GM12878 (cell line): ENCODE measurements around the gene VIPR2. TPM values are rescaled to one million over a fixed set of nuclear protein-coding genes. Genes with fewer than 3 reads are reported as not detected.

Experiments used
- ATAC-seq: fragments of 200-7000 bp; cut with Tn5 transposase; 3 replicates; pipeline ENCODE4 v1.9.1; 2020; ENCODE audit warnings: mild to moderate bottlenecking, moderate library complexity
- BruUV-seq: library from RNA; stranded (reverse); fragments of 400-500 nt; replicated peaks from 2 replicates; lab custom pipeline; 2021; lab: Mats Ljungman, UMichigan
- CTCF ChIA-PET: fragments of 300-600 bp; sonication (Branson Sonifier 250); formaldehyde crosslinking; extraction: SDS; loops from one replicate; lab custom pipeline; 2021; ENCODE audit warnings: inconsistent platforms; lab: Yijun Ruan, JAX
- POLR2A ChIA-PET: fragments of 350-600 bp; formaldehyde crosslinking; extraction: SDS; loops from one replicate; lab custom pipeline; 2021; ENCODE audit warnings: inconsistent platforms; lab: Charles Lee
- RAD21 ChIA-PET: fragments of 300-600 bp; sonication (Branson Sonifier 250); formaldehyde crosslinking; loops from one replicate; lab custom pipeline; 2023; ENCODE audit warnings: antibody characterized with exemption; ENCODE audit not compliant: unreplicated experiment; lab: Charles Lee
- SMC1A ChIA-PET: fragments of 300-600 bp; sonication (Branson Sonifier 250); formaldehyde crosslinking; loops from one replicate; lab custom pipeline; 2023; ENCODE audit not compliant: unreplicated experiment, uncharacterized antibody; lab: Charles Lee
- DNase-seq: peaks from one replicate; pipeline ENCODE4 v3.0.0-alpha.2; 2011; ENCODE audit warnings: low read depth, low spot score
- FAIRE-seq: peaks from 3 replicates; lab custom pipeline; 2011; peaks lifted over from hg19 to GRCh38; lab: Jason Lieb, UNC
- H2AFZ ChIP-seq: 2 replicates; pipeline ENCODE4 v1.6.0; 2011; ENCODE audit warnings: low read depth, low read length, control low read depth; ENCODE audit not compliant: control insufficient read depth
- H3K27ac ChIP-seq: 2 replicates; pipeline ENCODE4 v1.5.1; 2011; ENCODE audit warnings: control low read depth; ENCODE audit not compliant: control insufficient read depth, insufficient read depth
- H3K27me3 ChIP-seq, 2 experiments: replicated peaks in 1 of 2; 2 replicates each; pipeline versions ENCODE4 v1.6.0 to v1.6.1; 2011; ENCODE audit warnings: low read length in 1 of 2; ENCODE audit not compliant: control insufficient read depth in 2 of 2, insufficient read depth in 2 of 2
- H3K36me3 ChIP-seq, 2 experiments: 2 replicates each; pipeline ENCODE4 v1.5.1; 2011; ENCODE audit warnings: low read length in 1 of 2; ENCODE audit not compliant: control insufficient read depth in 2 of 2, insufficient read depth in 2 of 2
- H3K4me1 ChIP-seq: 2 replicates; pipeline ENCODE4 v1.6.1; 2011; ENCODE audit warnings: mild to moderate bottlenecking, low read length, moderate library complexity, mixed read lengths; ENCODE audit not compliant: control insufficient read depth, insufficient read depth
- H3K4me2 ChIP-seq: 2 replicates; pipeline ENCODE4 v1.6.0; 2011; ENCODE audit warnings: control low read depth; ENCODE audit not compliant: control insufficient read depth, insufficient read depth
- H3K4me3 ChIP-seq: fragments of 200-600 bp; sonication (generic); 2 replicates; pipeline ENCODE4 v1.5.1; 2016
- H3K79me2 ChIP-seq: 2 replicates; pipeline ENCODE4 v1.6.0; 2011; ENCODE audit warnings: low read length; ENCODE audit not compliant: control insufficient read depth, insufficient read depth
- H3K9ac ChIP-seq: 2 replicates; pipeline ENCODE4 v1.8.0; 2011; ENCODE audit warnings: low read length, control low read depth, mixed read lengths; ENCODE audit not compliant: control insufficient read depth, insufficient read depth
- H3K9me3 ChIP-seq: replicated peaks from 3 replicates; pipeline ENCODE4 v1.5.1; 2011; ENCODE audit warnings: mild to moderate bottlenecking, low read length; ENCODE audit not compliant: control insufficient read depth, insufficient read depth
- H4K20me1 ChIP-seq: 2 replicates; pipeline ENCODE4 v1.6.0; 2011; ENCODE audit not compliant: control insufficient read depth, insufficient read depth
- CHD2 ChIP-seq: IDR thresholded peaks from 2 replicates; pipeline ENCODE4 v1.6.1; 2011; ENCODE audit warnings: low read depth, low read length, improper control_type of control experiment, borderline replicate concordance
- CREM ChIP-seq: IDR thresholded peaks from 2 replicates; pipeline ENCODE4 v1.6.1; 2014; ENCODE audit warnings: antibody characterized with exemption, low read depth
- EZH2 ChIP-seq: IDR thresholded peaks from 2 replicates; pipeline ENCODE4 v1.6.1; 2012; ENCODE audit warnings: low read depth, mild to moderate bottlenecking, control low read depth, inconsistent platforms, low read length, borderline replicate concordance; ENCODE audit not compliant: control insufficient read depth
- MXI1 ChIP-seq: fragments of 150-350 bp; IDR thresholded peaks from 2 replicates; pipeline ENCODE4 v1.6.1; 2011; ENCODE audit warnings: low read depth, mild to moderate bottlenecking, inconsistent platforms, low read length, improper control_type of control experiment
- NR2C1 ChIP-seq: fragments of 450-650 bp; IDR thresholded peaks from 2 replicates; pipeline ENCODE4 v1.6.1; 2017; ENCODE audit warnings: antibody characterized with exemption, mild to moderate bottlenecking, moderate library complexity
- PML ChIP-seq: IDR thresholded peaks from 2 replicates; pipeline ENCODE4 v1.6.1; 2012; ENCODE audit warnings: low read length, inconsistent platforms
- YBX1 ChIP-seq: fragments of 450-650 bp; IDR thresholded peaks from 2 replicates; pipeline ENCODE4 v1.6.1; 2016; ENCODE audit warnings: antibody characterized with exemption
- WGBS: methylation state at CpG from one replicate; pipeline ENCODE4 v1.1.6; 2016; ENCODE audit warnings: low lambda C conversion rate; ENCODE audit not compliant: insufficient replicate concordance, insufficient coverage; ENCODE audit errors: missing lambda C conversion rate; 5-methylcytosine and 5-hydroxymethylcytosine counted together
- in situ Hi-C: fragments of 300-500 bp; cut with MboI; formaldehyde crosslinking; loops from 9 replicates; pipeline ENCODE4 v1.14.3; 2018; ENCODE audit warnings: mixed read lengths
- intact Hi-C: fragments of 100-400 bp; cut with micrococcal nuclease; formaldehyde crosslinking; loops from one replicate; pipeline ENCODE4 v1.14.2; 2022; ENCODE audit not compliant: unreplicated experiment
- polyA plus RNA-seq, 11 experiments: library from polyadenylated mRNA; depleted of rRNA in 4 of 11; unstranded in 6 of 11; stranded (reverse) in 5 of 11; fragments of >200 nt; fragmentation: Nextera tagmentation in 4 of 11; fragmentation: Illumina TruSeq in 1 of 11; extraction: Ambion mirVana in 4 of 11; extraction: Trizol in 1 of 11; gene quantifications; 1 replicate in 1 of 11; 2 replicates in 10 of 11; pipeline versions ENCODE4 v1.2.1 to v1.2.3, GENCODE V29; 2011 to 2016; ENCODE audit warnings: inconsistent platforms in 2 of 11, missing spikeins in 2 of 11, low read depth in 1 of 11
- total RNA-seq, 4 experiments: library from RNA; depleted of rRNA in 3 of 4; stranded (reverse); fragments of >200 nt in 3 of 4; fragmentation: Illumina TruSeq in 1 of 4; extraction: Trizol in 1 of 4; gene quantifications; 2 replicates each; pipeline versions ENCODE4 v1.2.1 to v1.2.3, GENCODE V29; 2013 to 2021
- TF ChIP-seq, protein P1 (sequence below): IDR thresholded peaks from 2 replicates; pipeline ENCODE4 v1.6.1; 2011; ENCODE audit warnings: borderline replicate concordance, low read depth, mild to moderate bottlenecking, moderate library complexity, low read length; ENCODE audit not compliant: insufficient read depth, poor library complexity, severe bottlenecking
- TF ChIP-seq, protein P2 (sequence below): fragments of 450-650 bp; IDR thresholded peaks from 2 replicates; pipeline ENCODE4 v1.6.1; 2018; ENCODE audit warnings: mild to moderate bottlenecking, low read depth, moderate library complexity; ENCODE audit not compliant: partially characterized antibody

The VIPR2 gene
- total and polyA plus RNA-seq, 10 of the 15 experiments (the other 5 are each of a cell fraction or from before 2014, with no cell fraction given) = not detected

DNA sequence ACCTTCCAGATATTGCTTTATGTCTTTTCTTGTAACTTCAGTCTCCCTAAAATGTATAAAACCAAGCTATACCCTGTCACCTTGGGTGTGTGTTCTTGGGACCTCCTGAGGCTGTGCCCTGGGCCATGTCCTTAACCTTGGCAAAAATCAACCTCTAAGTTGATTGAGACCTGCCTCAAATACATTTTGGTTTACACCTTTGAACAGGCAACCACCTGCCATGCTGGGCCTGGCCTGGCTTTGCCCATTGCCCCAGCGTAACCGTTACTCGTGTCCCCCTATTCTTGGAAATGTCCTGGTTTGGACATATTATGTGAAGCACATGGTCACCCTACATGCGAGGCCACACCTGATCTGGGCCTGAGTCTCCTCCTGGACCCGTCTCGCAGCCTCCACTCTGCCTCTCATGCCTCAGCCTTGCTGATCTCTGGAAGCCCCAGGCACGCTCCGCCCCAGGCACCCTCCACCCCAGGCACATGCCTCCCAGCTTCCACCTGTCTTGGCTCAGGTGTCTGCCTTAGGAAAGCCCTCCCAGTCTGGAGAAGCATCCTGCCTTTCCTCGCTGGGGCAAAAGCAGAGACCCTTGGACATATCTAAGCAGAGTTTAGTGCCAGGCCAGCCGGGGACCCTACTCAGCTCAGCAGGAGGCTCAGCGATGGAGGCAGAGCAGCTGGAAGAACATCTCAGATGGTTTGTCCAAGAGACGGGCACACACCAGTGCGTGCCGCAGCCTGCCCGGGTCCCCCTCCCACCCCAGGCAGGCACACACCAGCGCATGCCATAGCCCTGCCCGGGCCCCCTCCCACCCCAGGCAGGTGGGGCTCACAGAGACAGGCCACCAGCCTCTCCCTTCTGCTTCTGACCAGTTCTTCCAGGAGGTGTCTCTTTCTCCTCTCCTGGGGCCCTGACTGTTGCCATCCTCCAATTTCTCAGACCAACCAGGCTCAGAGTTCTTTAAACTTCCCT is 4.0 kb upstream of the VIPR2 start:
- Histone ChIP-seq H4K20me1 (no peaks in the 10 kb centered on the region), H3K27me3 (no peaks in the 10 kb centered on the region), H3K79me2 (no peaks in the 10 kb centered on the region), H3K9me3 (no peaks in the 10 kb centered on the region; the same call in 2 of the 3 replicates), H3K4me2 (no peak overlapping the region), H2AFZ (no peak overlapping the region), H3K36me3 (no peaks in the 10 kb centered on the region), H3K27ac (no peak overlapping the region), H3K4me1 (no peaks in the 10 kb centered on the region), H3K4me3 (no peak overlapping the region), H3K9ac (no peak overlapping the region)
- no peak for DNase-seq
- TF ChIP-seq MXI1 (no peak), PML (no peak), YBX1 (no peak), NR2C1 (no peak), CREM (no peak), EZH2 (no peak), CHD2 (no peak)
- TF ChIP-seq, protein P1, sequence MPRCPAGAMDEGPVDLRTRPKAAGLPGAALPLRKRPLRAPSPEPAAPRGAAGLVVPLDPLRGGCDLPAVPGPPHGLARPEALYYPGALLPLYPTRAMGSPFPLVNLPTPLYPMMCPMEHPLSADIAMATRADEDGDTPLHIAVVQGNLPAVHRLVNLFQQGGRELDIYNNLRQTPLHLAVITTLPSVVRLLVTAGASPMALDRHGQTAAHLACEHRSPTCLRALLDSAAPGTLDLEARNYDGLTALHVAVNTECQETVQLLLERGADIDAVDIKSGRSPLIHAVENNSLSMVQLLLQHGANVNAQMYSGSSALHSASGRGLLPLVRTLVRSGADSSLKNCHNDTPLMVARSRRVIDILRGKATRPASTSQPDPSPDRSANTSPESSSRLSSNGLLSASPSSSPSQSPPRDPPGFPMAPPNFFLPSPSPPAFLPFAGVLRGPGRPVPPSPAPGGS = no peak
- TF ChIP-seq, protein P2, sequence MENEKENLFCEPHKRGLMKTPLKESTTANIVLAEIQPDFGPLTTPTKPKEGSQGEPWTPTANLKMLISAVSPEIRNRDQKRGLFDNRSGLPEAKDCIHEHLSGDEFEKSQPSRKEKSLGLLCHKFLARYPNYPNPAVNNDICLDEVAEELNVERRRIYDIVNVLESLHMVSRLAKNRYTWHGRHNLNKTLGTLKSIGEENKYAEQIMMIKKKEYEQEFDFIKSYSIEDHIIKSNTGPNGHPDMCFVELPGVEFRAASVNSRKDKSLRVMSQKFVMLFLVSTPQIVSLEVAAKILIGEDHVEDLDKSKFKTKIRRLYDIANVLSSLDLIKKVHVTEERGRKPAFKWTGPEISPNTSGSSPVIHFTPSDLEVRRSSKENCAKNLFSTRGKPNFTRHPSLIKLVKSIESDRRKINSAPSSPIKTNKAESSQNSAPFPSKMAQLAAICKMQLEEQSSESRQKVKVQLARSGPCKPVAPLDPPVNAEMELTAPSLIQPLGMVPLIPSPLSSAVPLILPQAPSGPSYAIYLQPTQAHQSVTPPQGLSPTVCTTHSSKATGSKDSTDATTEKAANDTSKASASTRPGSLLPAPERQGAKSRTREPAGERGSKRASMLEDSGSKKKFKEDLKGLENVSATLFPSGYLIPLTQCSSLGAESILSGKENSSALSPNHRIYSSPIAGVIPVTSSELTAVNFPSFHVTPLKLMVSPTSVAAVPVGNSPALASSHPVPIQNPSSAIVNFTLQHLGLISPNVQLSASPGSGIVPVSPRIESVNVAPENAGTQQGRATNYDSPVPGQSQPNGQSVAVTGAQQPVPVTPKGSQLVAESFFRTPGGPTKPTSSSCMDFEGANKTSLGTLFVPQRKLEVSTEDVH = no peak
- BruUV-seq = no TSS peak
- 38% methylated on average over 9 of the region's 17 CpGs for WGBS
- ChIA-PET CTCF (no interaction called here), RAD21 (no interaction called here), POLR2A (no interaction called here), SMC1A (no interaction called here)
- no peak for ATAC-seq
- no peak for FAIRE-seq
- intact Hi-C loops = no loop called here
- in situ Hi-C loops = no loop called here
